Activated CD4-positive, alpha-beta T cell treated with anti-CD3 and anti-CD28 coated beads for 4 hours (primary cell): ENCODE measurements around the gene ATG4A.

Source experiments
- DNase-seq, 2 donors: peaks; one replicate each; pipeline ENCODE4 v3.0.0-alpha.2; 2020

ATG4A gene

GRCh38 chrX:108169768-108170167 lies 78.2 kb downstream of the ATG4A start:
- DNase-seq = no peak

GRCh38 chrX:108171671-108172070 lies 80.1 kb downstream of the ATG4A start:
- DNase-seq = no peak

- DNase-seq = no peak
These were observed 82.3 kb downstream of the ATG4A start for GRCh38 chrX:108173874-108174273.

GRCh38 chrX:108177351-108178142 lies 86.0 kb downstream of the ATG4A start:
- DNase-seq = no peak

GRCh38 chrX:108178143-108178498 lies 86.5 kb downstream of the ATG4A start:
- no peak for DNase-seq

GRCh38 chrX:108186811-108187210 lies 95.2 kb downstream of the ATG4A start:
- no peak for DNase-seq

GRCh38 chrX:108198420-108198819 lies 106.8 kb downstream of the ATG4A start:
- no peak for DNase-seq

- DNase-seq = no peak
These were observed 107.5 kb downstream of the ATG4A start for GRCh38 chrX:108199041-108199440.

GRCh38 chrX:108199691-108200090 lies 108.1 kb downstream of the ATG4A start:
- no peak for DNase-seq

GRCh38 chrX:108203540-108203939 lies 112.0 kb downstream of the ATG4A start:
- DNase-seq = no peak
